ENCODE results near the gene COG5. TPM values are rescaled to one million over a fixed set of nuclear protein-coding genes. Genes with fewer than 3 reads are reported as not detected.

COG5 gene
- total RNA-seq, 1 donor from 2014 or later = 26.8 TPM

DNA sequence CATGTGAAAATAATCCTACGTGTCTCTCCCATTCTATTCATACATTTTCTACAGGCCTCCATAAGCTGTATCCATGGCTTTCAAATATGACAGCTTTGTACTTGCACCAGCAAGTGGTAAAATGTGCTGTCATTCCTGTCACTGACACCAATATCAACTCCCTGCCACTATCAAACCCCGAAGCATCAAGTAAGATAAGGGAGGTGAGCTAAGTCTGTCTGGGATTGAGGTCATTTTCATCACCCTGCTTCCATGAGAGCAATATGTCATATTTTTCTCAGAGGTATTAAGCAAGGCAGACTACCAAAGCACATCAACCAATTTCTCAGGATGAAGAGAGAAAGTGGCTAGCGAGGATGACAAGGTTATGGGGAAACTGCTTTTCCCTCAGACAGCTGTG is 82.8 kb downstream of the COG5 start:
- Mint-ChIP-seq H3K27me3 (ENCODE audit: low read depth) (no peaks in the 10 kb centered on the region), H3K27ac (ENCODE audit: unreplicated experiment) (no peak overlapping the region), H3K4me1 (no peaks in the 10 kb centered on the region), H3K4me3 (no peak overlapping the region), H3K9me3 (no peaks in the 10 kb centered on the region), H3K36me3 (ENCODE audit: low read depth) (no peaks in the 10 kb centered on the region)
- TF ChIP-seq CTCF (conservative IDR thresholded peaks at IDR 0.05) = no peak
- no peak for DNase-seq (ENCODE audit: low read depth, low spot score)

GRCh38 chr7:107479303-107479702 is 84.4 kb downstream of the COG5 start:
- TF ChIP-seq CTCF (conservative IDR thresholded peaks at IDR 0.05) = no peak
- Mint-ChIP-seq H3K4me3 (no peak overlapping the region), H3K4me1 (peaks cover 10% of the 10 kb centered on the region), H3K36me3 (ENCODE audit: low read depth) (no peaks in the 10 kb centered on the region), H3K9me3 (no peaks in the 10 kb centered on the region), H3K27me3 (ENCODE audit: low read depth) (no peaks in the 10 kb centered on the region), H3K27ac (ENCODE audit: unreplicated experiment) (no peak overlapping the region)
- DNase-seq (ENCODE audit: low read depth, low spot score) = no peak

DNA sequence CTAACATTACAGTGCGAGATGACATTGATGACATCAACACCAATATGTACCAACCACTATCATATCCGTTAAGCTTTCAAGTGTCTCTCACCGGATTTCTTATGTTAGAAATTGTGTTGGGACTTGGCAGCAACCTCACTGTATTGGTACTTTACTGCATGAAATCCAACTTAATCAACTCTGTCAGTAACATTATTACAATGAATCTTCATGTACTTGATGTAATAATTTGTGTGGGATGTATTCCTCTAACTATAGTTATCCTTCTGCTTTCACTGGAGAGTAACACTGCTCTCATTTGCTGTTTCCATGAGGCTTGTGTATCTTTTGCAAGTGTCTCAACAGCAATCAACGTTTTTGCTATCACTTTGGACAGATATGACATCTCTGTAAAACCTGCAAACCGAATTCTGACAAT is 89.6 kb downstream of the COG5 start:
- no peak overlapping the region for H3K4me3 Mint-ChIP-seq
- no peaks in the 10 kb centered on the region for H3K9me3 Mint-ChIP-seq
- TF ChIP-seq CTCF (conservative IDR thresholded peaks at IDR 0.05) = no peak
- H3K36me3 Mint-ChIP-seq (ENCODE audit: low read depth) = no peaks in the 10 kb centered on the region
- H3K27ac Mint-ChIP-seq (ENCODE audit: unreplicated experiment) = no peak overlapping the region
- no peak for DNase-seq (ENCODE audit: low read depth, low spot score)
- peaks cover 17% of the 10 kb centered on the region for H3K4me1 Mint-ChIP-seq
- no peaks in the 10 kb centered on the region for H3K27me3 Mint-ChIP-seq (ENCODE audit: low read depth)

DNA sequence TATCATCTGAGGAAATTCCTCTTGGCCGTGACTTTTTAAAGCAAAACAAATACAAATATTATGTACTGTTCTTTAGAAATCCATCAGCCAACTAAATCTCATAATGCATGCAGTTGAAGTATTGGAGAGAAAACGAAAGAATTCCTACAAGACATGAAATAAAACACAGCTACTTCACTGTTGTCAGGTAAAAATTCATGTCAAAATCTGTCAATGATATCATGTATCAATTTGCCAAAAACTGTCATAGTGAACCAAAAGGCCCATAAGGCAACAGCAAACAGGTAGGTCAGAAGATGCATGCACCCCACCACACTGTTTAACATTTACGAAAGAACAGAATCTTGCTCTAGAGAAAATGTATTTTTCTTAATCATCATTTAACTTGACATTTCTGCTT is 91.6 kb downstream of the COG5 start:
- no peak overlapping the region for H3K4me3 Mint-ChIP-seq
- no peaks in the 10 kb centered on the region for H3K9me3 Mint-ChIP-seq
- TF ChIP-seq CTCF (conservative IDR thresholded peaks at IDR 0.05) = no peak
- no peaks in the 10 kb centered on the region for H3K36me3 Mint-ChIP-seq (ENCODE audit: low read depth)
- H3K27me3 Mint-ChIP-seq (ENCODE audit: low read depth) = no peaks in the 10 kb centered on the region
- no peak for DNase-seq (ENCODE audit: low read depth, low spot score)
- H3K4me1 Mint-ChIP-seq = peaks cover 17% of the 10 kb centered on the region
- no peak overlapping the region for H3K27ac Mint-ChIP-seq (ENCODE audit: unreplicated experiment)

- Mint-ChIP-seq H3K4me1 (peaks cover 17% of the 10 kb centered on the region), H3K27me3 (ENCODE audit: low read depth) (no peaks in the 10 kb centered on the region), H3K27ac (ENCODE audit: unreplicated experiment) (no peak overlapping the region), H3K36me3 (ENCODE audit: low read depth) (no peaks in the 10 kb centered on the region), H3K4me3 (no peak overlapping the region), H3K9me3 (no peaks in the 10 kb centered on the region)
- no peak for DNase-seq (ENCODE audit: low read depth, low spot score)
- TF ChIP-seq CTCF (conservative IDR thresholded peaks at IDR 0.05) = no peak
These were observed 92.2 kb downstream of the COG5 start for GRCh38 chr7:107471292-107472070.

Measured in neural crest cell (in vitro differentiated cells).